H1 (cell line): ENCODE measurements around the gene AOPEP. TPM values are rescaled to one million over a fixed set of nuclear protein-coding genes. Genes with fewer than 3 reads are reported as not detected.

Source experiments
- CTCF ChIA-PET: fragments of 300-600 bp; sonication (Branson Sonifier 250); formaldehyde crosslinking; loops from one replicate; lab custom pipeline; 2021; ENCODE audit not compliant: partially characterized antibody; lab: Charles Lee
- POLR2A ChIA-PET: fragments of 300-600 bp; sonication (Branson Sonifier 250); formaldehyde crosslinking; loops from one replicate; lab custom pipeline; 2021; ENCODE audit warnings: inconsistent platforms; ENCODE audit not compliant: partially characterized antibody; lab: Charles Lee
- DNase-seq, 2 experiments: peaks; one replicate each; pipeline versions ENCODE4 v3.0.0 to v3.0.0-alpha.2; 2010 to 2022; ENCODE audit warnings: low spot score in 2 of 2, low read depth in 1 of 2, mixed read lengths in 1 of 2
- FAIRE-seq: peaks from 2 replicates; lab custom pipeline; 2011; peaks lifted over from hg19 to GRCh38; lab: Jason Lieb, UNC
- H2AFZ ChIP-seq: 2 replicates; pipeline ENCODE4 v1.8.1; 2012; ENCODE audit warnings: low read length, inconsistent platforms
- H2AK5ac ChIP-seq: 2 replicates; pipeline ENCODE4 v1.6.1; 2013; ENCODE audit warnings: low read depth, low read length
- H2BK120ac ChIP-seq: replicated peaks from 2 replicates; pipeline ENCODE3; 2013; ENCODE audit warnings: low read depth, low read length, inconsistent platforms
- H2BK12ac ChIP-seq: 2 replicates; pipeline ENCODE4 v1.6.1; 2013; ENCODE audit warnings: low read depth, low read length
- H2BK15ac ChIP-seq: 2 replicates; pipeline ENCODE4 v1.6.1; 2013; ENCODE audit warnings: low read length
- H2BK20ac ChIP-seq: 2 replicates; pipeline ENCODE4 v1.6.1; 2013; ENCODE audit warnings: low read length
- H2BK5ac ChIP-seq: 2 replicates; pipeline ENCODE4 v1.6.1; 2013; ENCODE audit warnings: low read depth, low read length
- H3K14ac ChIP-seq: 2 replicates; pipeline ENCODE4 v1.6.1; 2013; ENCODE audit warnings: inconsistent platforms; ENCODE audit not compliant: insufficient read length
- H3K18ac ChIP-seq: 2 replicates; pipeline ENCODE4 v1.6.1; 2013; ENCODE audit warnings: low read length; ENCODE audit errors: extremely low read depth
- H3K23ac ChIP-seq: 2 replicates; pipeline ENCODE4 v1.6.1; 2013; ENCODE audit warnings: inconsistent platforms; ENCODE audit not compliant: insufficient read length
- H3K23me2 ChIP-seq: 2 replicates; pipeline ENCODE4 v1.6.1; 2013; ENCODE audit warnings: low read depth, low read length
- H3K27ac ChIP-seq: 2 replicates; pipeline ENCODE4 v1.6.1; 2011; ENCODE audit warnings: low read depth, low read length, inconsistent platforms
- H3K27me3 ChIP-seq, 4 experiments: replicated peaks in 1 of 4; 1 replicate in 1 of 4; 2 replicates in 3 of 4; pipeline versions ENCODE4 v1.6.1 to v1.8.1; 2011 to 2013; ENCODE audit warnings: low read length in 3 of 4, mild to moderate bottlenecking in 3 of 4, inconsistent platforms in 2 of 4, mixed read lengths in 2 of 4, moderate library complexity in 1 of 4; ENCODE audit not compliant: control insufficient read depth in 3 of 4, insufficient read depth in 3 of 4; ENCODE audit errors: extremely low read depth in 1 of 4
- H3K36me3 ChIP-seq, 4 experiments: 2 replicates each; pipeline versions ENCODE4 v1.6.1 to v1.8.1; 2011 to 2013; ENCODE audit warnings: mild to moderate bottlenecking in 4 of 4, low read length in 3 of 4, moderate library complexity in 2 of 4, control low read depth in 1 of 4, inconsistent platforms in 1 of 4; ENCODE audit not compliant: insufficient read depth in 4 of 4, control insufficient read depth in 2 of 4
- H3K4ac ChIP-seq: replicated peaks from 2 replicates; pipeline ENCODE3; 2013; ENCODE audit warnings: low read length, low read depth, mixed read lengths, inconsistent platforms; ENCODE audit not compliant: insufficient read length
- H3K4me1 ChIP-seq, 4 experiments: replicated peaks in 1 of 4; 1 replicate in 1 of 4; 2 replicates in 3 of 4; pipeline versions ENCODE4 v1.6.1 to v1.8.1; 2011 to 2013; ENCODE audit warnings: low read length in 3 of 4, inconsistent platforms in 2 of 4, mixed read lengths in 1 of 4; ENCODE audit not compliant: insufficient read depth in 4 of 4, control insufficient read depth in 3 of 4
- H3K4me2 ChIP-seq, 2 experiments: 2 replicates each; pipeline versions ENCODE4 v1.6.1 to v1.8.1; 2011 to 2013; ENCODE audit warnings: low read depth in 2 of 2, low read length in 2 of 2, control low read depth in 1 of 2, inconsistent platforms in 1 of 2, mild to moderate bottlenecking in 1 of 2; ENCODE audit not compliant: insufficient read depth in 1 of 2
- H3K4me3 ChIP-seq, 4 experiments: fragments of 200-600, 300-600 bp in 1 of 4; sonication (generic), shearing (Covaris generic), sonication (Bioruptor Twin) in 1 of 4; 2 replicates each; pipeline versions ENCODE4 v1.5.1 to v1.8.1; 2011 to 2016; ENCODE audit warnings: low read length in 4 of 4, low read depth in 3 of 4, control low read depth in 2 of 4, inconsistent platforms in 2 of 4, mild to moderate bottlenecking in 2 of 4, mixed read lengths in 1 of 4, moderate library complexity in 1 of 4; ENCODE audit not compliant: insufficient read depth in 2 of 4; ENCODE audit errors: extremely low read depth in 1 of 4
- H3K56ac ChIP-seq: replicated peaks from 2 replicates; pipeline ENCODE3; 2013; ENCODE audit warnings: low read depth, mild to moderate bottlenecking, mixed read lengths, low read length, inconsistent platforms; ENCODE audit not compliant: insufficient read length
- H3K79me1 ChIP-seq: 2 replicates; pipeline ENCODE4 v1.6.1; 2013; ENCODE audit warnings: low read depth, low read length, control low read depth
- H3K79me2 ChIP-seq, 2 experiments: 2 replicates each; pipeline versions ENCODE4 v1.6.1 to v1.8.1; 2012 to 2013; ENCODE audit warnings: low read length in 2 of 2, mild to moderate bottlenecking in 2 of 2, inconsistent platforms in 1 of 2; ENCODE audit not compliant: insufficient read depth in 2 of 2, control insufficient read depth in 1 of 2
- H3K9ac ChIP-seq, 4 experiments: replicated peaks in 1 of 4; 1 replicate in 1 of 4; 2 replicates in 3 of 4; pipeline versions ENCODE4 v1.6.1 to v1.8.1; 2011 to 2013; ENCODE audit warnings: low read depth in 3 of 4, low read length in 3 of 4, control low read depth in 2 of 4, mild to moderate bottlenecking in 2 of 4, moderate library complexity in 2 of 4, inconsistent platforms in 1 of 4; ENCODE audit errors: extremely low read depth in 1 of 4
- H3K9me3 ChIP-seq, 2 experiments: 2 replicates each; pipeline versions ENCODE4 v1.6.1 to v1.8.1; 2012 to 2013; ENCODE audit warnings: mild to moderate bottlenecking in 2 of 2, moderate library complexity in 2 of 2, control low read depth in 1 of 2, inconsistent platforms in 1 of 2, low read depth in 1 of 2, low read length in 1 of 2, mixed read lengths in 1 of 2; ENCODE audit not compliant: insufficient read depth in 2 of 2
- H4K20me1 ChIP-seq, 2 experiments: replicated peaks in 1 of 2; 2 replicates each; pipeline versions ENCODE3 to v1.8.1; 2011 to 2013; ENCODE audit warnings: inconsistent platforms in 2 of 2, low read length in 2 of 2, mild to moderate bottlenecking in 1 of 2; ENCODE audit not compliant: insufficient read depth in 2 of 2, control insufficient read depth in 1 of 2
- H4K5ac ChIP-seq: 2 replicates; pipeline ENCODE4 v1.6.1; 2013; ENCODE audit warnings: low read length, low read depth, mixed read lengths, inconsistent platforms; ENCODE audit not compliant: insufficient read length
- H4K8ac ChIP-seq: 2 replicates; pipeline ENCODE4 v1.8.0; 2013; ENCODE audit warnings: mild to moderate bottlenecking, moderate library complexity, low read length, inconsistent platforms; ENCODE audit not compliant: insufficient read depth; ENCODE audit errors: extremely low read depth
- H4K91ac ChIP-seq: replicated peaks from 2 replicates; pipeline ENCODE3; 2013; ENCODE audit warnings: low read length, mixed read lengths, inconsistent platforms; ENCODE audit not compliant: insufficient read length
- BACH1 ChIP-seq: IDR thresholded peaks from 2 replicates; pipeline ENCODE4 v1.6.1; 2012; ENCODE audit warnings: low read length, improper control_type of control experiment
- CBX5 ChIP-seq: fragments of 300-800, 300-1000 bp; sonication (generic); IDR thresholded peaks from 2 replicates; pipeline ENCODE4 v1.7.1; 2016; ENCODE audit warnings: antibody characterized with exemption, low read length, low read depth
- EGR1 ChIP-seq: IDR thresholded peaks from 2 replicates; pipeline ENCODE4 v1.6.1; 2011; ENCODE audit warnings: low read depth, low read length, borderline replicate concordance
- JUN ChIP-seq: IDR thresholded peaks from 2 replicates; pipeline ENCODE4 v1.6.1; 2011; ENCODE audit warnings: low read depth, mild to moderate bottlenecking, improper control_type of control experiment, low read length
- KDM1A ChIP-seq: fragments of 200-600, 300-600 bp; sonication (generic); IDR thresholded peaks from 2 replicates; pipeline ENCODE4 v1.7.1; 2016; ENCODE audit warnings: mild to moderate bottlenecking, low read length, borderline replicate concordance
- KDM4A ChIP-seq: IDR thresholded peaks from one replicate; pipeline ENCODE4 v1.7.1; 2012; ENCODE audit warnings: low read depth, mild to moderate bottlenecking, moderate library complexity, low read length, inconsistent platforms; ENCODE audit not compliant: severe bottlenecking
- MAFK ChIP-seq: IDR thresholded peaks from 2 replicates; pipeline ENCODE4 v1.6.1; 2012; ENCODE audit warnings: low read depth, mild to moderate bottlenecking, improper control_type of control experiment, low read length
- RAD21 ChIP-seq, 2 experiments: IDR thresholded peaks in 1 of 2; conservative IDR thresholded peaks in 1 of 2; 2 replicates each; pipeline ENCODE4 v1.6.1; 2011; ENCODE audit warnings: low read depth in 2 of 2, low read length in 2 of 2, improper control_type of control experiment in 1 of 2, inconsistent platforms in 1 of 2, mild to moderate bottlenecking in 1 of 2, moderate library complexity in 1 of 2
- SUZ12 ChIP-seq: fragments of 200-600 bp; sonication (generic); IDR thresholded peaks from 2 replicates; pipeline ENCODE4 v1.6.1; 2012; ENCODE audit warnings: mild to moderate bottlenecking, inconsistent platforms, low read length, moderate library complexity, mixed read lengths
- TAF1 ChIP-seq: IDR thresholded peaks from 2 replicates; pipeline ENCODE4 v1.6.1; 2011; ENCODE audit warnings: mild to moderate bottlenecking, low read depth, low read length
- TBP ChIP-seq: IDR thresholded peaks from 2 replicates; pipeline ENCODE4 v1.6.1; 2011; ENCODE audit warnings: low read depth, low read length, improper control_type of control experiment
- TCF12 ChIP-seq: IDR thresholded peaks from 2 replicates; pipeline ENCODE4 v1.6.1; 2011; ENCODE audit warnings: low read depth, mild to moderate bottlenecking, low read length
- WGBS, 2 experiments: shearing (Covaris generic) in 1 of 2; methylation state at CpG; one replicate each; pipeline versions ENCODE4 v1.1.6 to v1.1.7; 2013 to 2015; ENCODE audit warnings: low lambda C conversion rate in 2 of 2, mixed read lengths in 2 of 2, inconsistent platforms in 1 of 2, low coverage in 1 of 2, missing lambda C conversion rate in 1 of 2; ENCODE audit not compliant: insufficient replicate concordance in 2 of 2, insufficient coverage in 1 of 2, insufficient read length in 1 of 2; ENCODE audit errors: extremely low coverage in 1 of 2, missing lambda C conversion rate in 1 of 2; 5-methylcytosine and 5-hydroxymethylcytosine counted together
- polyA plus RNA-seq, 7 experiments: library from polyadenylated mRNA; depleted of rRNA in 3 of 7; stranded (reverse) in 5 of 7; unstranded in 2 of 7; fragments of >200 nt in 5 of 7; fragments of 200-250 nt in 2 of 7; gene quantifications; 1 replicate in 5 of 7; 2 replicates in 1 of 7; 4 replicates in 1 of 7; pipeline versions ENCODE4 v1.2.1 to v1.2.3, GENCODE V29; 2011 to 2013; ENCODE audit warnings: missing spikeins in 2 of 7, mixed read lengths in 2 of 7
- total RNA-seq: library from RNA; stranded (reverse); fragmentation: NEBNext Ultra II Directional; extraction: Animal tissue kit (Norgen Biotek cat#: 25700); gene quantifications from 2 replicates; pipeline ENCODE4 v1.2.1, GENCODE V29; 2021
- TF ChIP-seq, protein P1 (sequence below): IDR thresholded peaks from 2 replicates; pipeline ENCODE4 v1.6.1; 2012; ENCODE audit warnings: inconsistent platforms

The AOPEP gene
- total and polyA plus RNA-seq, 2 of the 8 experiments (the other 6 are each of a cell fraction or from before 2014, with no cell fraction given) = 6.1 to 14.3 TPM

- Histone ChIP-seq H3K14ac (no peak overlapping the region), H2BK120ac (no peak overlapping the region), H4K20me1 (peaks cover 0 to 1% of the 10 kb centered on the region in 2 experiments), H3K27ac (no peak overlapping the region), H3K4me1 (no peaks in the 10 kb centered on the region), H3K4me3 (no peak overlapping the region), H3K79me1 (peaks cover 3% of the 10 kb centered on the region; the same call in 1 of the 2 replicates), H3K23me2 (no peaks in the 10 kb centered on the region), H2BK12ac (no peak overlapping the region), H2AFZ (no peak overlapping the region), H2AK5ac (no peak overlapping the region), H3K9ac (no peak overlapping the region), H3K56ac (no peak overlapping the region), H4K8ac (no peak overlapping the region), H3K9me3 (no peaks in the 10 kb centered on the region), H3K4me2 (no peak overlapping the region), H4K5ac (no peak overlapping the region), H4K91ac (no peak overlapping the region), H2BK20ac (no peak overlapping the region), H3K36me3 (no peaks in the 10 kb centered on the region), H3K27me3 (no peaks in the 10 kb centered on the region), H2BK5ac (no peak overlapping the region), H3K4ac (no peak overlapping the region), H2BK15ac (no peak overlapping the region), H3K23ac (no peak overlapping the region), H3K79me2 (peaks cover 0 to 2% of the 10 kb centered on the region in 2 experiments; a peak in 1 of 4 replicates), H3K18ac (no peak overlapping the region)
- CTCF ChIA-PET = interaction anchor here (1.0 to 1.2 kb wide), 3 partner anchors 22 to 66 kb away, joined by 3 read pairs; no protein-coding TSS in a partner anchor
- POLR2A ChIA-PET = interaction anchor here (0.7 kb wide), 1 partner anchor 239 kb away, joined by 3 read pairs; no protein-coding TSS in a partner anchor
- FAIRE-seq (no peak), DNase-seq (no peak)
- TF ChIP-seq TBP = no peak
- TF ChIP-seq SUZ12 = no peak
- TF ChIP-seq EGR1 = no peak
- TF ChIP-seq CBX5 = no peak
- TF ChIP-seq KDM4A = no peak
- no peak for TF ChIP-seq KDM1A
- no peak for TF ChIP-seq BACH1
- no peak for TF ChIP-seq TCF12
- TF ChIP-seq, protein P1, sequence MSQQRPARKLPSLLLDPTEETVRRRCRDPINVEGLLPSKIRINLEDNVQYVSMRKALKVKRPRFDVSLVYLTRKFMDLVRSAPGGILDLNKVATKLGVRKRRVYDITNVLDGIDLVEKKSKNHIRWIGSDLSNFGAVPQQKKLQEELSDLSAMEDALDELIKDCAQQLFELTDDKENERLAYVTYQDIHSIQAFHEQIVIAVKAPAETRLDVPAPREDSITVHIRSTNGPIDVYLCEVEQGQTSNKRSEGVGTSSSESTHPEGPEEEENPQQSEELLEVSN = no peak
- TF ChIP-seq RAD21 (IDR thresholded peaks at IDR 0.05 in 1 of 2, conservative IDR thresholded peaks at IDR 0.05 in 1 of 2; ENCODE audit: low read depth in 2 of 2, low read length in 2 of 2) = no peak
- TF ChIP-seq TAF1 = no peak
- TF ChIP-seq MAFK = no peak
- TF ChIP-seq JUN = no peak
- 94% methylated on average over 2 of the region's 2 CpGs; no CpG with 5 or more reads in 1 of the 2 experiments for WGBS, 2 experiments
Observed at GRCh38 chr9:94812343-94812742, 85.8 kb downstream of the AOPEP start.
